K562 (cell line): Measurements from ENCODE around the gene SPATA13. TPM values are rescaled to one million over a fixed set of nuclear protein-coding genes. Genes with fewer than 3 reads are reported as not detected.

Experiments used
- ATAC-seq: fragments of 200-7000 bp; cut with Tn5 transposase; 3 replicates; pipeline ENCODE4 v1.9.1; 2020; ENCODE audit warnings: moderate library complexity
- BruUV-seq: library from RNA; stranded (reverse); fragments of 400-500 nt; replicated peaks from 2 replicates; lab custom pipeline; 2021; lab: Mats Ljungman, UMichigan
- CTCF ChIA-PET: fragments of 300-600 bp; formaldehyde crosslinking; extraction: SDS; loops from one replicate; lab custom pipeline; 2021; ENCODE audit warnings: low intra/inter-chr PET ratio; lab: Yijun Ruan, JAX
- POLR2A ChIA-PET: fragments of 300-600, 350-650 bp; sonication (Branson Sonifier 250); formaldehyde crosslinking; extraction: SDS; loops from one replicate; lab custom pipeline; 2021; ENCODE audit warnings: antibody characterized with exemption, inconsistent platforms; lab: Yijun Ruan, JAX
- DNase-seq, 4 experiments: peaks; one replicate each; pipeline versions ENCODE4 v3.0.0 to v3.0.0-alpha.2; 2011 to 2018; ENCODE audit warnings: low spot score in 3 of 4, mixed read lengths in 3 of 4; ENCODE audit errors: extremely low read depth in 1 of 4
- FAIRE-seq: peaks from 2 replicates; lab custom pipeline; 2011; peaks lifted over from hg19 to GRCh38; lab: Jason Lieb, UNC
- H2AFZ ChIP-seq: 2 replicates; pipeline ENCODE4 v1.6.0; 2011; ENCODE audit warnings: low read depth, low read length, control low read depth, inconsistent platforms
- H3K27ac ChIP-seq: fragments of 200-600 bp; 3 replicates; pipeline ENCODE4 v1.8.0; 2011; ENCODE audit warnings: low read depth, mild to moderate bottlenecking, control low read depth, inconsistent platforms, low read length, moderate library complexity, mixed read lengths; ENCODE audit errors: extremely low read depth
- H3K27me3 ChIP-seq, 2 experiments: fragments of 300-600 bp in 1 of 2; 2 replicates in 1 of 2; 3 replicates in 1 of 2; pipeline versions ENCODE4 v1.6.0 to v1.8.0; 2011; ENCODE audit warnings: inconsistent platforms in 2 of 2, low read length in 2 of 2, mild to moderate bottlenecking in 1 of 2, mixed read lengths in 1 of 2, moderate library complexity in 1 of 2; ENCODE audit not compliant: control insufficient read depth in 2 of 2, insufficient read depth in 2 of 2
- H3K36me3 ChIP-seq: fragments of 300-600 bp; 3 replicates; pipeline ENCODE4 v1.8.0; 2011; ENCODE audit warnings: mild to moderate bottlenecking, low read length, inconsistent platforms; ENCODE audit not compliant: control insufficient read depth, insufficient read depth
- H3K4me1 ChIP-seq, 2 experiments: fragments of 200-600 bp in 1 of 2; replicated peaks in 1 of 2; 2 replicates in 1 of 2; 3 replicates in 1 of 2; pipeline versions ENCODE4 v1.5.1 to v1.8.0; 2011; ENCODE audit warnings: inconsistent platforms in 2 of 2, low read length in 2 of 2, mild to moderate bottlenecking in 1 of 2, mixed read lengths in 1 of 2, moderate library complexity in 1 of 2; ENCODE audit not compliant: control insufficient read depth in 2 of 2, insufficient read depth in 2 of 2
- H3K4me2 ChIP-seq: 2 replicates; pipeline ENCODE4 v1.6.1; 2011; ENCODE audit warnings: low read length, control low read depth, inconsistent platforms, mixed read lengths; ENCODE audit not compliant: insufficient read depth
- H3K4me3 ChIP-seq: fragments of 200-600 bp; sonication (generic), shearing (Covaris generic); 2 replicates; pipeline ENCODE4 v1.5.1; 2016; ENCODE audit warnings: control low read depth, inconsistent platforms
- H3K79me2 ChIP-seq: fragments of 200-600 bp; 3 replicates; pipeline ENCODE4 v1.8.0; 2011; ENCODE audit warnings: low read length, inconsistent platforms; ENCODE audit not compliant: control insufficient read depth, insufficient read depth
- H3K9ac ChIP-seq, 2 experiments: 2 replicates each; pipeline versions ENCODE4 v1.6.0 to v1.6.1; 2011; ENCODE audit warnings: low read depth in 2 of 2, low read length in 2 of 2, control low read depth in 1 of 2, inconsistent platforms in 1 of 2, mild to moderate bottlenecking in 1 of 2, mixed read lengths in 1 of 2; ENCODE audit not compliant: insufficient read depth in 1 of 2
- H3K9me1 ChIP-seq: one replicate; pipeline ENCODE4 v1.6.0; 2011; ENCODE audit warnings: inconsistent platforms, mild to moderate bottlenecking, low read length, moderate library complexity; ENCODE audit not compliant: control insufficient read depth, insufficient read depth
- H3K9me3 ChIP-seq: replicated peaks from 2 replicates; pipeline ENCODE4 v1.5.1; 2011; ENCODE audit warnings: low read depth, low read length, inconsistent platforms; ENCODE audit not compliant: control insufficient read depth, insufficient read depth
- H4K20me1 ChIP-seq: replicated peaks from 2 replicates; pipeline ENCODE4 v1.6.1; 2011; ENCODE audit warnings: low read length, inconsistent platforms, mixed read lengths; ENCODE audit not compliant: control insufficient read depth, insufficient read depth
- ATF6 ChIP-seq: sonication (generic); formaldehyde crosslinking; IDR thresholded peaks from 2 replicates; pipeline ENCODE4 v1.4.0; 2020; ENCODE audit warnings: mild to moderate bottlenecking, missing genetic modification reagents
- DNMT1 ChIP-seq: fragments of 450-650 bp; IDR thresholded peaks from 2 replicates; pipeline ENCODE4 v1.6.1; 2016; ENCODE audit warnings: antibody characterized with exemption, mild to moderate bottlenecking
- GTF3C2 ChIP-seq: IDR thresholded peaks from 3 replicates; pipeline ENCODE4 v1.6.1; 2011; ENCODE audit warnings: borderline replicate concordance, mild to moderate bottlenecking, moderate library complexity; ENCODE audit not compliant: insufficient read length; ENCODE audit errors: extremely low read depth
- HCFC1 ChIP-seq: IDR thresholded peaks from 2 replicates; pipeline ENCODE4 v1.6.1; 2012; ENCODE audit warnings: low read depth, low read length, improper control_type of control experiment
- NCOA1 ChIP-seq: fragments of 450-650 bp; IDR thresholded peaks from 2 replicates; pipeline ENCODE4 v1.6.1; 2016; ENCODE audit warnings: low read depth
- TAF7 ChIP-seq: fragments of 450-650 bp; IDR thresholded peaks from 2 replicates; pipeline ENCODE4 v1.6.1; 2016; ENCODE audit warnings: missing genetic modification characterization, missing compliant biosample characterization
- TEAD2 ChIP-seq: fragments of 450-650 bp; IDR thresholded peaks from 2 replicates; pipeline ENCODE4 v1.6.1; 2016; ENCODE audit warnings: missing genetic modification characterization, control low read depth, missing compliant biosample characterization
- ZNF280B ChIP-seq: fragments of 250-450 bp; sonication (Bioruptor Pico); IDR thresholded peaks from 2 replicates; pipeline ENCODE4 v1.5.1; 2021; ENCODE audit warnings: mild to moderate bottlenecking
- WGBS: fragments of 100-300 bp; shearing (Covaris generic); methylation state at CpG from one replicate; pipeline ENCODE4 v1.1.6; 2016; ENCODE audit warnings: low coverage, mixed read lengths; ENCODE audit not compliant: insufficient coverage; ENCODE audit errors: missing lambda C conversion rate; 5-methylcytosine and 5-hydroxymethylcytosine counted together
- in situ Hi-C: fragments of 300-500 bp; cut with MboI; formaldehyde crosslinking; loops from 4 replicates; pipeline ENCODE4 v1.15.0; 2018; ENCODE audit warnings: inconsistent platforms, mixed read lengths
- intact Hi-C: fragments of 100-400 bp; cut with micrococcal nuclease; formaldehyde crosslinking; loops from 2 replicates; pipeline ENCODE4 v1.14.2; 2022
- polyA plus RNA-seq, 8 experiments: library from polyadenylated mRNA; depleted of rRNA in 4 of 8; stranded (reverse) in 5 of 8; unstranded in 3 of 8; fragments of >200 nt; fragmentation: Nextera tagmentation in 2 of 8; fragmentation: Illumina TruSeq in 1 of 8; extraction: Ambion mirVana in 2 of 8; extraction: Trizol in 1 of 8; gene quantifications; 2 replicates each; pipeline versions ENCODE4 v1.2.1 to v1.2.3, GENCODE V29; 2011 to 2014; ENCODE audit warnings: inconsistent platforms in 1 of 8, missing spikeins in 1 of 8
- total RNA-seq, 7 experiments: library from RNA; depleted of rRNA in 6 of 7; stranded (reverse); fragments of >200 nt in 6 of 7; fragmentation: Illumina TruSeq in 2 of 7; extraction: Trizol in 2 of 7; gene quantifications; 2 replicates each; pipeline versions ENCODE4 v1.2.1 to v1.2.3, GENCODE V29; 2011 to 2021; ENCODE audit warnings: low replicate concordance in 1 of 7

Gene SPATA13
- total and polyA plus RNA-seq, 9 of the 15 experiments (the other 6 are each of a cell fraction or from before 2014, with no cell fraction given): 0.08 to 0.99 (median 0.21) TPM; not detected in 2

- Histone ChIP-seq H3K27ac (no peak overlapping the region), H3K9me1 (no peaks in the 10 kb centered on the region), H3K9me3 (no peaks in the 10 kb centered on the region), H3K4me2 (no peak overlapping the region), H3K4me1 (no peaks in the 10 kb centered on the region), H3K4me3 (no peak overlapping the region), H3K36me3 (no peaks in the 10 kb centered on the region), H3K27me3 (peaks cover 0 to 18% of the 10 kb centered on the region in 2 experiments; a peak in 2 of 5 replicates), H3K79me2 (no peaks in the 10 kb centered on the region), H2AFZ (no peak overlapping the region), H3K9ac (no peak overlapping the region), H4K20me1 (no peaks in the 10 kb centered on the region)
- no peak for FAIRE-seq
- intact Hi-C loops: no loop called here
- no peak for DNase-seq
- BruUV-seq: no TSS peak
- no peak for TF ChIP-seq NCOA1
- WGBS: 0% methylated on average over 2 of the region's 2 CpGs
- in situ Hi-C loops: no loop called here
- ChIA-PET CTCF (no interaction called here), POLR2A (interaction anchor here (0.6 kb wide), 1 partner anchor 75 kb away, joined by 3 read pairs; no protein-coding TSS in a partner anchor)
- ATAC-seq: no peak
These were observed 15.3 kb upstream of the SPATA13 start for GRCh38 chr13:24145240-24145639.

- Histone ChIP-seq H3K9me1 (no peaks in the 10 kb centered on the region), H3K4me1 (no peaks in the 10 kb centered on the region), H3K36me3 (no peaks in the 10 kb centered on the region), H3K9me3 (no peaks in the 10 kb centered on the region), H3K27ac (no peak overlapping the region), H3K9ac (no peak overlapping the region), H3K27me3 (peaks cover 0 to 18% of the 10 kb centered on the region in 2 experiments; a peak in 2 of 5 replicates), H4K20me1 (no peaks in the 10 kb centered on the region), H2AFZ (no peak overlapping the region), H3K4me2 (no peak overlapping the region), H3K79me2 (no peaks in the 10 kb centered on the region), H3K4me3 (no peak overlapping the region)
- ChIA-PET CTCF (no interaction called here), POLR2A (interaction anchor here (0.6 kb wide), 1 partner anchor 75 kb away, joined by 3 read pairs; no protein-coding TSS in a partner anchor)
- no peak for FAIRE-seq
- BruUV-seq: no TSS peak
- in situ Hi-C loops (no loop called here), intact Hi-C loops (no loop called here)
- ATAC-seq: no peak
- 0% methylated on average over 3 of the region's 7 CpGs for WGBS
- no peak for DNase-seq
- TF ChIP-seq DNMT1 (no peak), ATF6 (CRISPR knock-in tag) (no peak), ZNF280B (CRISPR knock-in tag) (no peak), GTF3C2 (no peak), HCFC1 (no peak), TEAD2 (tag) (no peak), TAF7 (tag) (no peak)
These were observed 14.8 kb upstream of the SPATA13 start for GRCh38 chr13:24145674-24146073.
